Measurements from ENCODE around the gene PRR15.

DNA sequence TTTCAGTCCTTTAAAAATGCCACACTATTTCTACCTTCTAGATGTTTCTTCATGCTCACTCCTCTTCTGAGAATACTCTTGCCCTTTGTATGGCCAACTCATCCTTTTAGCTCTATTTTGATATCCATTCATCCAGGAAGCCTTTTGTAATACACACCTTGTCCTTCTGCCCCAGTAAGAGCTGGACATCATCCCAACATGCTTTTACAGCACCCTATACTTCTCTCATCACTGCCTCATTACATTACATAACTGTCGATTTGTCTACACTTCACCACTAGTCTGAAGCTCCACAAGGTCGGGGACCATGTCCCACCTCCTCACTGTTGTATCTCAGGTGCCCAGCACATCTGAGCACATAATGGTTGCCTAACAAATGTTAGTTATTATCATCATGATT lies 29.2 kb downstream of the PRR15 start:
- no peak for TF ChIP-seq POLR2A (IDR thresholded peaks at IDR 0.05)
- TF ChIP-seq, protein P1, sequence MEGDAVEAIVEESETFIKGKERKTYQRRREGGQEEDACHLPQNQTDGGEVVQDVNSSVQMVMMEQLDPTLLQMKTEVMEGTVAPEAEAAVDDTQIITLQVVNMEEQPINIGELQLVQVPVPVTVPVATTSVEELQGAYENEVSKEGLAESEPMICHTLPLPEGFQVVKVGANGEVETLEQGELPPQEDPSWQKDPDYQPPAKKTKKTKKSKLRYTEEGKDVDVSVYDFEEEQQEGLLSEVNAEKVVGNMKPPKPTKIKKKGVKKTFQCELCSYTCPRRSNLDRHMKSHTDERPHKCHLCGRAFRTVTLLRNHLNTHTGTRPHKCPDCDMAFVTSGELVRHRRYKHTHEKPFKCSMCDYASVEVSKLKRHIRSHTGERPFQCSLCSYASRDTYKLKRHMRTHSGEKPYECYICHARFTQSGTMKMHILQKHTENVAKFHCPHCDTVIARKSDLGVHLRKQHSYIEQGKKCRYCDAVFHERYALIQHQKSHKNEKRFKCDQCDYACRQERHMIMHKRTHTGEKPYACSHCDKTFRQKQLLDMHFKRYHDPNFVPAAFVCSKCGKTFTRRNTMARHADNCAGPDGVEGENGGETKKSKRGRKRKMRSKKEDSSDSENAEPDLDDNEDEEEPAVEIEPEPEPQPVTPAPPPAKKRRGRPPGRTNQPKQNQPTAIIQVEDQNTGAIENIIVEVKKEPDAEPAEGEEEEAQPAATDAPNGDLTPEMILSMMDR (IDR thresholded peaks at IDR 0.05) = no peak
